Uterus (tissue), 2 donors: ENCODE data around the gene HBM.

ENCODE experiments used
- POLR2A ChIP-seq, 2 donors: fragments of 450-650 bp; IDR thresholded peaks; one replicate each; pipeline ENCODE4 v1.6.1; 2016; ENCODE audit warnings: antibody characterized with exemption in 2 of 2, mild to moderate bottlenecking in 1 of 2, moderate library complexity in 1 of 2
- TF ChIP-seq, protein P1 (sequence below), 4 experiments: fragments of 200-600 bp in 2 of 4; fragments of 450-650 bp in 2 of 4; sonication (generic) in 2 of 4; IDR thresholded peaks; one replicate each; pipeline ENCODE4 v1.5.1; 2016 to 2019; ENCODE audit warnings: antibody characterized with exemption in 4 of 4, mild to moderate bottlenecking in 2 of 4, moderate library complexity in 1 of 4

DNA sequence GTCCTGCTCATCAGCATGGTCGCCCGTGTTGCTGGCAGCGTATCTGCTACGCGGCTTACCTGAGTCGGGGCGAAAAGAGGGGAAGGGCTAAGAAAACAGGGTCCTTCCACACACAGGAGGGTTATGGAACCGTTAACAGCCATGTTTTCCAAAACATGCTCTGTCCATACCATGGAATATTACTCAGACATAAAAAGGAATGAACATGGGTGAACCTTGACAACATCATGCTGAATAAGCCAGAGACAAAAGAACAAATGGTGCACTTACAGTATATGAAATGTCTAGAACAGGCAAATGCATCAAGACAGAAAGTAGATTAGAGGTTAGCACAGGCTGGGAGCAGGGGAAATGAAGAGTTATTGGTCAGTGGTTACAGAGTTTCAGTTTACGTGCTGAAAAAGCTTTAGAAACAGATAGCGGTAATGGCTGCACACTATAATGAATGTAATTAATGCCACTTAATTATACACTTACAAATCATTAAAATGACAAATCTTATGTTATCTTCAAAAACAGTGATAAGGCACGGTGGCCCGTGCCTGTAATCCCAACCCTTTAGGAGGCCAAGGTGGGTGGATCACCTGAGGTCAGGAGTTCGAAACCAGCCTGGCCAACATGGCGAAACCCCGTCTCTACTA lies 35.1 kb upstream of the HBM start:
- TF ChIP-seq POLR2A (IDR thresholded peaks at IDR 0.05), result no peak
- TF ChIP-seq, protein P1, sequence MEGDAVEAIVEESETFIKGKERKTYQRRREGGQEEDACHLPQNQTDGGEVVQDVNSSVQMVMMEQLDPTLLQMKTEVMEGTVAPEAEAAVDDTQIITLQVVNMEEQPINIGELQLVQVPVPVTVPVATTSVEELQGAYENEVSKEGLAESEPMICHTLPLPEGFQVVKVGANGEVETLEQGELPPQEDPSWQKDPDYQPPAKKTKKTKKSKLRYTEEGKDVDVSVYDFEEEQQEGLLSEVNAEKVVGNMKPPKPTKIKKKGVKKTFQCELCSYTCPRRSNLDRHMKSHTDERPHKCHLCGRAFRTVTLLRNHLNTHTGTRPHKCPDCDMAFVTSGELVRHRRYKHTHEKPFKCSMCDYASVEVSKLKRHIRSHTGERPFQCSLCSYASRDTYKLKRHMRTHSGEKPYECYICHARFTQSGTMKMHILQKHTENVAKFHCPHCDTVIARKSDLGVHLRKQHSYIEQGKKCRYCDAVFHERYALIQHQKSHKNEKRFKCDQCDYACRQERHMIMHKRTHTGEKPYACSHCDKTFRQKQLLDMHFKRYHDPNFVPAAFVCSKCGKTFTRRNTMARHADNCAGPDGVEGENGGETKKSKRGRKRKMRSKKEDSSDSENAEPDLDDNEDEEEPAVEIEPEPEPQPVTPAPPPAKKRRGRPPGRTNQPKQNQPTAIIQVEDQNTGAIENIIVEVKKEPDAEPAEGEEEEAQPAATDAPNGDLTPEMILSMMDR (IDR thresholded peaks at IDR 0.05), result no peak
